NCI-H187 treated with DMSO at 0.1 percent for 48 hours (cell line): ENCODE data around the gene CD6.

Source experiments
- DNase-seq: peaks from one replicate; lab custom pipeline; 2025; lab: John Stamatoyannopoulos, UW

CD6 gene

DNA sequence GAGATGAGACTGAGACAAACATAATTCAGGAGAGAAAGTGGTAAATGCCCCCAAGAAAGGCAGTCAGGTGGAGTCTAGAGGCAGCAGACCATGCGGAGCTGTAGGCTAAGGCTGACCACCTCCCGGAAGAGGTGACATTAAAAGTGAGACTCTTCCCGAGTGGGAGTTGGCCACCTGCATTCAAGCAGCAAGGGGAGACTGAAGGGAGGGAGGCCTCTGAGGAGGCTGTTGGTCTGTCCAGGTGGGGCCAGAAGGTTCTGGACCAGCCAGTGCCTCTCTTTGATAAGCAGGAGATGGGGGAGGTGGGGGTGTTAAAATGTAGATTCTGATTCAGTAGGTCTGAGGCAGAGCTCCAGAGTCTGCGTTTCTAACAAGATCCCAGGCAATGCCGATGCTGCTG is 37.5 kb downstream of the CD6 start:
- DNase-seq: no peak

DNA sequence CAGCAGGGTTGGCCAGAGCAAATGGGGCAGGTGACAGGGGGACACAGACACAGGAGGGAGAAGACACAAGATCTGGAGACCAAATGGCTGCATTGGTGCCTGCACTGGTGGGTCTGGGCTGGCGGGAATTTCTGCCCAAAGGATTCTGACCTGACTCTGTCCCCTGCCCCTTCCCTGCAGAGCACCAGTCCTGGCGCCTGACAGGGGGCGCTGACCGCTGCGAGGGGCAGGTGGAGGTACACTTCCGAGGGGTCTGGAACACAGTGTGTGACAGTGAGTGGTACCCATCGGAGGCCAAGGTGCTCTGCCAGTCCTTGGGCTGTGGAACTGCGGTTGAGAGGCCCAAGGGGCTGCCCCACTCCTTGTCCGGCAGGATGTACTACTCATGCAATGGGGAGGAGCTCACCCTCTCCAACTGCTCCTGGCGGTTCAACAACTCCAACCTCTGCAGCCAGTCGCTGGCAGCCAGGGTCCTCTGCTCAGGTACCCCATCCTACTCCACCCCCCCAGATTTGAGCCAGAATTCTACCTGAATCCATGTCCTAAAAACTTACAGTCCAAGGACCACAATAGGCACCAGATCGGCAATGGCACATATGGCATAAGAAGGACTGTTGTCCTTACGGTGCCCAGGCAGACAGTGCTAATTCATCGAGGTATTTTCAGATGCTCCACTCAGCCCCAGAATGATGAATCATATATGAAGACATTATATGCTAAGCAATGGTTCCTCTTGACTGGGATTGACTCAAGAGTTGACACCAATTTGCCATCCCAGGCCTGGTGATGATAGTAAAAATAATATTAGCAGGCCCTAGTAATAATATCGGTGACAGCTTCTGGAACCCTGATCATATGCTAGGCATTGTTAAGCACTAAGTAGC is 38.2 kb downstream of the CD6 start:
- DNase-seq: no peak

DNA sequence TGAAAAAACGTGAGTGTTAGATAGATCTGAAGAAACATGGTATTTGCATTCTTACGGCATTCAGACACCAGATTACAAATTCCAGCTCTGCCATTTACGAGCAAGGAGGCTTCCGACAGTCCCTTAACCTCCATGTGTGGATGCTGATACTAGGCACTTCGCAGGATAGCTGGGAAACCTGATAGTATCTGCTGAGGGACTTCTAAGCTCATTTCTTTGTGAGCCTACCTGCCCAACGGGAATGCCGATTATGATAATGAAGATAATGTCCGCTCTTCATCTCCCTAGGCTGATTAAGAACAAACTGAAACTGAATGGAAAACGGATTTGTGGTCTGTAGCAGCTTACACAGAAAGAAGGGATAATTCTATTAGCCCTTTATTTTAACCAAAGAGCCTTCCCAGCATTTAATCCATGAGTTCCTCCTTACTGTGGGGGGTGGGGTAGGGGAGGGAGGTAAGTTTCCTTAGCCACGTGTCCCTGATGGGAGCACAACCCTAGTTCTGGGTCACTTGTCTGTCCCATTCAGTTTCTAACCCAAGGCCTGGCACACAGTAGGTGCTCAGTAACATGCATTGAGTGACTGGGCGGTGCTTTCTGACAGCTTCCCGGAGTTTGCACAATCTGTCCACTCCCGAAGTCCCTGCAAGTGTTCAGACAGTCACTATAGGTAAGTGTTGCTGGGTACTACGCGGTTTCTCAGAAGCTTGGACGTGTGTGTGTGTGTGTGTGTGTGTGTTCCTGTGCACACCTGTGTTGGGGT is 39.2 kb downstream of the CD6 start:
- DNase-seq: no peak

DNA sequence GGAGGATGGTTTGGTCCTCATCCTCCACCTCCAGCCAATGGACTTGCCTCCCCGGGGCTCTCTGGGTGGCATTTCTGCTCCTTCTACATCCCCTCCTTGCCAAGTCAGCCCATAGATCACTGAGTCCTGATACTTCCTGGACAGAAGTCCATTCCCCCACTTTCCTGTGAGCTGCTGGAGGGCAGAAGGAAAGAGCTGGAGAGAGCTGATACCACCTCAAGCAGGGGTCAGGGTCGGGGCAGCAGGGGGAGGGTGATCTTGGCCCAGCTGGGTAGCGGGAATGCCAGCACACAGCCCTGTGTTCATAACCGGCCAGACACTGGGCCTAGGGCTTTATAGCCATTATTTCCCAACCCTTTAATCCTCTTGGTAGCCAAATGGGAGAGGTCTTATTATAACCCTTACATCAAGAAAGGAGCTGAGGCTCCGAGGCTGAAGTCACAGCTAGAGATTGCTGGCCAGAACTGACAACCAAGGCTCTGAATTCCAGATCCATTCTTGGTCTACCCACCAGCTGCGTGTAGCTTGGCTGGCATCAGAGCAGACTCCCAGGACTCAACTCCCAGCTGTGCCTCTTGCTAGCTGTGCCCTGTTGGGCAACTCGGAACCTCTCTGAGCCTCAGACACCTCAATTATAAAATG is 39.9 kb downstream of the CD6 start:
- DNase-seq: no peak

DNA sequence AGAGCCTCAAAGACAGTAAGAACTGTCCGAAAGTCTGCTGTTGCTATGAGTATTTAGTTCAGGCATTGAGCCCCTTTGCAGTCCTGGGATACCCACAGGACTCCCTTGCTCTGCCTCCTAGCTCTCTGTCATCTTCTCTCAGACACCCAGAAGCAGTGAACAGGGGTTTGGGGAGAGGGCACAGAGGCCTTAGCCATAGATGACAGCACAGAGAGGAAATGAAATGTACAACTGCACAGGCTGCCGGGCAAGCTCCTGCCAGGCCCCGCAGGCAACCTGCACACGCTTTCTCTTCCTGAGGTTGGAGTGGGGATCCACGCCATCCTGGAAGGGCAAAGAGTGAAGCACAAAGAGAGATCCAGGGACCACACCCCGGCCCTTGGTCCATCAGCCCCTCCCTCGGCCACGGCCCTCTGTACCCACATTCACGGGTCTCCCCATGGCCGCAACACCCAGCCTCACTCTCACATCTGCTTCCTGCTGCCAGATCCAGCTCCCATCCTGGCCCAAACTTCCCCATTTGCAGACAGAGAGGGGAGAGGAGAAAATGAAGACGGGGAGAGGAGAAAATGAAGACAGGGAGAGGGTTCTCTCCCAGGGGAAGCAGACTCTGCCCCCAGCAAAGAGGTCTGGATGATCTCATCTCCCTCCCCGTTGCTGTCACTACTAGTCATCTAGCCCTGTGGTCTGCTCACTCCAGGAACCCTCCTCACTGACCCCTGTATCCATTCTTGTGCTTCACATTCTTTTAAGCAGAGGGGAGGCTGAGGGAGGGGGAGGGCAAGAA is 40.7 kb downstream of the CD6 start:
- no peak for DNase-seq

DNA sequence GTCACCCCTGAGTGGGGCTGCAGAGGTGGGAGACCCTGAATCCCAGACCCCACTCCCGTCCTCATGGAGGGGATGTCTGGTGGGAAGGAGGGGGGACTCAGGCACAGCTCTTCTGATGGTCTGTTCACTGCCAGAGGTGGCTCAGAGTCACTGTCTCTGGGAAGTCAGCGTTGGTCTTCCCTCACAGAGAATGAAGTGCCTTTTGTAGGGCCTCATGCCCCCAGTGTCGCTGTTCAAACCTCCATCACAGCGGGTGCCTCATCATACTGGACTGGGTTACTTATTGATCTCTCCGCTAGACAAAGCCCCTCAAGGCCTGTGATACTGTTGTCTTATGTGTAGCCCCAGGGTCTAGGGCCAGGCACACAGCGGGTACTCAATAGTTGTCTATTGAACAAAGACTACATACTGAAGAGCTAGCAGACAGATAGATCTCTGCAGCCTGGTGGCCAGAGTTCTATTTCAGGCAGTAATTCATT is 41.3 kb downstream of the CD6 start:
- no peak for DNase-seq

DNA sequence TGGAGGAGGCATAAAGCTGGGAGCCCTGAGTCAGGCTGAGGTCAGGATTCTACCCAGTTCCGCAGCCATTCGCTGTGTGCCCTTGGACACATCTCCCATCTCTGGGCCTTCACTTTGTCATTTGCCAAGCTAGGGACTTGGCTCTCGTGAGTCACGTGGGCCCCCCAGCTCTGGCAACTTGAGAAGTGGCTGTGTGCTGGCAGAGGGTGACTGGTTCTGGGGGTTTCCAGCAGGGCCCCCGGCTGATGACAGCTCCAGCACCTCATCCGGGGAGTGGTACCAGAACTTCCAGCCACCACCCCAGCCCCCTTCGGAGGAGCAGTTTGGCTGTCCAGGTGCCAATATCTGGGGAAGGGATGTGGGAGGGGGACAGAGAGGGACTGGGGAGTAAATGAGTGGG is 46.6 kb downstream of the CD6 start:
- no peak for DNase-seq

DNA sequence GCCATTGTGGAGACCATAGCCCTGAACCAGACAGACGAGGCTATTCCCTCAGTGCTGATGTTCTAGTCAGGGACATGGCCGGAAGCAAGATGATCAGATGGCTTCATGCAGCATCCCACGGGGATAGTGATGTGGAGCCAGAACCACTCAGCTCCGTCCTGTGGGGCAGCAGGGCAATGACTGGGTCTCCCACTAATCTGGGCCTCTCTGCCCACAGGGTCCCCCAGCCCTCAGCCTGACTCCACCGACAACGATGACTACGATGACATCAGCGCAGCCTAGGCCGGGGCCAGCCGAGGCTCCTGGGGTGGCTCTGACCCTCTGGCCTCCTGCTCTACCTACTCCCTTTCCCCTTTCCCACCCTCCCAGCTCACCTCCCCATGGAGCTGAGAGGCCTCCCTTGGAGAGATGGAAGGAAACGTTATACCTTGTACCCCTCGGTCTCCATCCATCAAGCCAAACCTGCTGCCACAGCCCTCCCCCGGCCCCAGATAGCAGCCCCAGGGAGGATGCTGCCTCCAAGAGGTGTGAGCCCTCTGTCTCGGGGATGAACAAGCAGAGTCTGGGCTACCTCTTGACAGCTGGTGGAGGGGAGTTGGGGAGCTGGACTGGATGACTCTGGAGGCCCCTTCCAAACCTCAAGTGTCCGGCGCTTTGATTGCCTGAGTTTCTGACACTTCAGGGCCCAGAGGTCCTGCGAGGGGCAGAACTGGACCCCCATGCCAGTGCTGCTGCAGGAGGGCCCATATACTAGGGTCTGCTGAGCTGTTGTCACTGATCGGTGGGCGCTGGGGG is 47.8 kb downstream of the CD6 start:
- no peak for DNase-seq

DNA sequence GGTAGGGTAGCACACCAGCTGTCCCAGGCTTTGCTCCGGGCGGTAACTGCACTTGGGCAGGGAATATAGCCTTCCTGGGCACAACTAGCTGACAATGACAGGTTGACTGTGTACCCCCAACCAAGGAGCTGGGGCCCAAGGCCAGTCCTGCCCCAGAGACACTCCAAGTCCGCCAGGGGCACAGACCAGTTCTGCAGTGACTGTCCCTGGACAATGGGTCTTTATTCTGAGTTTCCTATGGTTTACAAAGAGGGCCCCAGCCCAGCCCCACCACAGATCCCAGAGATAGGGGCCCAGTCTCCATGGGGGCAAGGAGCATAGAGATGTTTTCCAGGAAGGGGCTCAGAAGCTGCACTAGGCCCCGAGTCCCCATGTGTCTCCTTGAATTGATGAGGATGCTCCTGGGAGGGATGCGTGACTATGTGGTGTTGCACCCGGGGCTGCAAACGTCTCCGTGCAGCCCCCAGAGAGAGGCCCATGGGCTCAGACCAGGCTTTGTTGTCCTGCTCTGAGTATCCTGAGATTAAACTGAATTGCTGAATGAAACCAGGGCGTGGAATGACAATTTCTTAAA is 48.4 kb downstream of the CD6 start:
- DNase-seq: no peak

DNA sequence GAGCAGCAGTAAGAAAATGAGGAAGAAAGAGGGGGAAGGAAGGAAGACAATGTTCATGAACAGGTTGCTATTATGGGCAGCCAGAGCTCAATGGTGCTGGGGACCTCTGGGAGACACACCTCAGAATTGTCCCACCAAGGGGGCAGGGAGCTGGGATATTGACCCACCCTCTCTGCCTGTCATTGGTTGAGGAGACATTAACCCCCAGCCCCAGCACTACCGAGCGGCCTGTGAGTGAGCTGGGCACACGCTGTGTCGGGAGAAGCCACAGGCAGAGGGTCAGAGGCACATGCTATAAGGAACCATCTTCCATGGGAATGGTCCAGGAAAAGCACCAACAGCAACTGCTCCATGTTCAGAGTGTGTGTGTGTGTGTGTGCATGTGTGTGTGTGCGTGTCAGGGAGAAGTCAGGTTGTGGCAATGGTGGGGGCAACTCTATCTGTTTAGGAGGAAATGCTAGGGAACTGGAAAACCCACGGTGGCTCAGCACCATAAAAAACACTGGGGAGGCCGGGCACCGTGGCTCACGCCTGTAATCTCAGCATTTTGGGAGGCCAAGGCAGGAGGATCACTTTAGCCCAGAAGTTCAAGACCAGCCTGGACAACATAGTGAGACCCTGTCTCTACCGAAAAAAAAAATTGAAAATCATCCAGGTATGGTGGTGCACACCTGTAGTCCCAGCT is 49.2 kb downstream of the CD6 start:
- DNase-seq: no peak

DNA sequence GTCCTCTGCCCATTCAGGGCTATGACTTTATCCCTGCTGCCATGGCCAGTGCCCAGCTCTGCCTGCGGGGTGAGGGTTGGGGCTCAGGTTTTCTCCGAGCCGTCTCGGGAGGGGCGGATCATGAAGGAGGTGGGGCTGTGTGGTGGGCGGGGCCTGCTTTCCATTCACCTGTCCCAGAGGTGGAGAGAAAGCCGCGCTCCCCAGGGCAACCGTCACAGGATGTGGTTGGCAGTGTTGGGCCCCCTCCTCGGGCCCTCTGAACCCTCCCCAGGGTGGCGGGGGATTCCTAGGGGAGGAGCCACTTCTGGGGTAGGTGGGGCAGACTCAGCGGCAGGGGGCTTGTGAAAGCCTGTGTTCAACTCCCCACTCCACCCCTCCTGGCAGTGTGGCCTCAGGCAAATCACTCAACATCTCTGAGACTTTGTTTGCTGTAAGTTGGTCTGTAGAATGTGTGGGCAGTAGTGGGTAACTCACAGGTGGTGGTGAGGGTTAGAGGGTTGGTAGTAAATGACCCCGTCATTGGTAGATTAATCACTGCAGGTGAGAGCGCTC is 50.3 kb downstream of the CD6 start:
- no peak for DNase-seq

DNA sequence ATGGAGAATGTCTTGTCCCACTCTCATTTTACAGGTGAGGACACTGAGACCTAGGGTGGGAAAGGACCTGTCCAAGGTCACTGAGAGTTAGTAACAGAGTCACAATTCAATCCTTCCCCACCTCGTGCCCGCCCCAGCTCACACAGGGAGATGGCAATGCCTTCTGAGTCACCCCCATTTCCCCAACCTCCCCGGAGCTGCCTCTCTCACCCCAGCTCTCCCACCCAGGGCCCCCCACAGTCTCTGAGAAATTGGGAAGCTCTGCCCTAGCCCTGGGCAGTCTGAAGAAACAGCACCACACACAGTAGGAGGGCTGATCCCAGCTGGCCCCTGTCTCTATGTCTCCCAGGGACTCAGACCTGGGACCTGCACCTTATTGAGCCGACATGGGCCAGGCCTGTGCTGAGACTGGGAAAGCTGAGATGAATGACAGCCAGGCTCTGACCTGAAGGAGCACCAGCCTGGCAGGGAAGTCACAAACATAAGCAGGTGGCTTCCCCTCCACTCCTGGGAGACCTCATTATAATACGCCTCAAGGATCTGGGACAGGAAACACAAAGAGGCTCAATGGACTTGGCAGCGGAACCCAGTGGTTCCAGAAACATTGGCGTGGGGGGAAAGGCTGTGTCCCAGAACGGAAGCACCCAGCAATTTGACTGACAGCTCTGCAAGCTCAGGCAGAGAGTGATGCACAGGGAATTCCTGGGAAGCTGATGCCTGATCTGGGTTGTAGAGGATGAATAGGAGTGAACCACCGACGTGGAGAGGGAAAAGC is 51.0 kb downstream of the CD6 start:
- no peak for DNase-seq

DNA sequence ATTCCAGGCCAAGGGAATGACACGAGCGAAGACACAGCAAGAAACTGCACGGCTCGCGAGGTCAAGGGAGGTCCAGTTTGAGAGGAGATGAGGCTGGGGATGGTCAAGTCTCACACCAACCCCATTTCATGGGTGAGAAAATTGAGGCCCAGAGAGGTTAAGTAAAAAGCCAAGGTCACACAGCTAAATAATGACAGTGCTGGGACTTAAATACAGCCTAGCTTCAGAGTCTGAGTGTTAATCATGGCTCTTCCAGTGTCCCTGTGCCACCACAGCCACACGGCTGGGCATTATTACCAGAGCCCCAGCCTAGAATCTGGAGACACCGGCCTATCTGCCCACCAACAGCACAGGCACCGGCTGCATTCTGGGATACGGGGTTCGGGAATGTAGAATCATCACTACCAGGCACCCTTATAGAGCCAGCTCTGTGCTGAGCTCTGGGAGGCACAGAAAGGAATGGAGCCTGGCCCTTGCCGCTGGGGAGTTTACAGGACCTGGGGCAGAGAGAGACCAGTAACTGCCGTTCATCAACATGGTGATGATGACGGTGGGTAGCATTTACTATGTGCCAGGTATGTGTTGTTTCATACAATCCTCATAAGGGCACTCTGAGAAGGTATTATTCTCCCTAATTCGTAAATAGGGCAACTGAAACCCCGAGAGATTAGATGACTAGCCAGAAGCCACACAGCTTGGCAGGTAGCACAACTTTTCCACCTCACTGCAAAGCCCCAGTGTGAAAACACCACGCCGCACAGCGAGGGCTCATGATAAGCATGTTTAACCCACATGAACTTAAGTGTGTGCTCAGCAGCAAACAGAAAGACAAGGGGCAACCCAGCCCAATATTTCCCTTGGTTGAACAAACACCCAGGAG is 51.8 kb downstream of the CD6 start:
- DNase-seq: no peak

DNA sequence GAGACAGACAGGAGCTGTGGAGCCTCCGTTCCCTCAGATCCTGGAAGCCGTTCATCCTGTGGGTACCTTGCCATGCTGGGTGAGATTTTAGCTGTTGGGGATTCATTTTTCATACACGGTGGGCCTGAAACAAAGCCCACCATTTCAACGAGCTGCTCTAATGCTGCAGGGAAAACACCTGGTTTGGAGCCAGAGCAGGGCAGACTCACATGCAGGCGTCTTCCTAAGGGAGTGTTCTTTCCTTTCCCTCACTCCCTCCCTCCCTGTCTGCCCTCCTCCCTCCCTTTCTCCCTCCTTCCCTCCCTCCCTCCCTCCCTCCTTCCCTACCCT is 52.5 kb downstream of the CD6 start:
- DNase-seq: no peak

DNA sequence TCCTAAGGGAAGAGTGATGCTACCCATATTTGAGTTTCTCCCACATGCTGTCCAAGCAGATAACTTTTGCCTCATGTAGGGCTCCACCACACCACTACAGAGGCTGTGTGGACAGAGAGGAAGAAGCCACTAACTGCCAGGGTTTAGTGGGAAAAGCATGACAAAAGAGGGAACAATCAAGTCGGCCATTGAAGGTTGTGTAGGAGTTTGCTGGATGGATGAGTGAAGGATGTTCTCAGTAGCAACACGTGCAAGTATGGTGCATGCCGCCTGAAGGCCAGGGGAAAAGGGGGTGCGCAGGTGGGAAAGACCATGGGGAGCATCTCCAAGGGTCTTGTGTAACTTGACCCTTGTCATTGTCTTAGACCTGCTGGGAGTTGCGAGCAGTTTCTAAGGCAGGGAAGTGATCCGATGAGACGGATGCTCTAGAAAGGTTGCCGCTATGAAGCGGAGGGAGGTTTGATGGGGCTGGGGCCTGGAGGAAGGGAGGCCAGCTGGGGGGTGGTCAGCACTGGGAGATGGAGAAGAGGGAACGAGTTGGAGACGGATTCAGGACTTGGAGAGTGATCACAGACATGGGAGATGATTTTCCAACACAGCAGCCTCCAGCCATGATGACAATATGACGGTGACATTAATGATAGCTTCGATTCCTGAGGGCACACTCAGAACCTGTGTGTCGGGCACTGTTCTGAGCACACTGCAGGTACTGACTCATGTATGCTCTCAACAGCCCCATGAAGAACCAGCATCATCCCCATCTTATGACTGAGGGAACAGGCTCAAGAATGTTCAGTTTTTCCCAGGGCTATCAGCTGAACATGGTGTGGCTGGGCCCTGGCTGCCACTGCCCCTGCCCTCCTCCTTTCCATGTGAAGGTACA is 53.7 kb downstream of the CD6 start:
- DNase-seq: no peak

DNA sequence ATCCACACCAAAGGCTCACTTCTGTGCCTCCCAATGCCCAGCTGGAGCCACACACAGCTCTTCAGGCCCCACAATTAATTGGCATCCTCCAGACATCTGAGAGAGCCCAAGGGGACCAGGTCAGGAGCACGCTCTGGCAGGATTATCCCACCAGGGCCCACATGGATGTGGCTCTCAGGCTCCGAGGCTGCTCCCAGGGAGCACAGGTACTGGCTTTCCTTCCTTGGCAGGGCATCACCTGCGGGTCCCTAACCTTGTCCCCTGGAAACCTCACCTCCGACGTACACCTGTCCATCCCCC is 54.3 kb downstream of the CD6 start:
- no peak for DNase-seq
